Measurements from ENCODE around the gene MYH13.
"Not testable (repeated sequence)": the region's sequence is repeated elsewhere in the genome, so short reads cannot be mapped to it uniquely, and the experiment has no call there.

GRCh38 chr17:10291576-10291975, 81.2 kb downstream of the MYH13 start:
- TF ChIP-seq CTCF (IDR thresholded peaks at IDR 0.05; ENCODE audit: extremely low read depth in 1 of 2, insufficient read depth in 1 of 2, low read depth in 1 of 2, low read length in 2 of 2); EZH2 (IDR thresholded peaks at IDR 0.05; ENCODE audit: borderline replicate concordance, low read depth, low read length, severe bottlenecking); POLR2AphosphoS5 (IDR thresholded peaks at IDR 0.05; ENCODE audit: insufficient read depth, low read depth, low read length); POLR2A (IDR thresholded peaks at IDR 0.05; ENCODE audit: low read depth, low read length); JUN (IDR thresholded peaks at IDR 0.05; ENCODE audit: borderline replicate concordance, insufficient read depth, insufficient read length, low read depth); MYC (IDR thresholded peaks at IDR 0.05; ENCODE audit: low read depth, low read length); FOS (IDR thresholded peaks at IDR 0.05; ENCODE audit: borderline replicate concordance, insufficient read depth, low read length); GATA2 (IDR thresholded peaks at IDR 0.05; ENCODE audit: insufficient read depth, insufficient read length, low read depth, low read length); MAX (IDR thresholded peaks at IDR 0.05; ENCODE audit: insufficient read depth, insufficient read length): not testable (repeated sequence)
